Neural progenitor cell (in vitro differentiated cells): Measurements from ENCODE around the gene SDHAF3. TPM values are rescaled to one million over a fixed set of nuclear protein-coding genes. Genes with fewer than 3 reads are reported as not detected.
A peak's percentile ranks its signal among the peaks of the same experiment; 100 is the strongest.

ENCODE experiments used
- DNase-seq: peaks from one replicate; pipeline ENCODE4 v3.0.0-alpha.2; 2016; ENCODE audit warnings: low spot score
- H2AFZ ChIP-seq: fragments of 200-600 bp; sonication (generic); replicated peaks from 2 replicates; pipeline ENCODE4 v1.6.1; 2016; ENCODE audit warnings: antibody characterized with exemption
- H3F3A ChIP-seq: fragments of 200-600 bp; sonication (generic); 2 replicates; pipeline ENCODE4 v1.6.1; 2016; ENCODE audit warnings: antibody characterized with exemption, low read depth
- H3K27ac ChIP-seq: fragments of 200-600 bp; sonication (generic); 2 replicates; pipeline ENCODE4 v1.5.1; 2016; ENCODE audit warnings: mild to moderate bottlenecking
- H3K27me3 ChIP-seq: fragments of 200-600 bp; sonication (generic); 2 replicates; pipeline ENCODE4 v1.6.1; 2016; ENCODE audit warnings: mild to moderate bottlenecking, moderate library complexity
- H3K36me3 ChIP-seq: fragments of 200-600 bp; sonication (generic); 2 replicates; pipeline ENCODE4 v1.5.1; 2016
- H3K4me1 ChIP-seq: fragments of 200-600 bp; sonication (generic); 2 replicates; pipeline ENCODE4 v1.6.1; 2016; ENCODE audit warnings: mixed run types
- H3K4me2 ChIP-seq: fragments of 200-600 bp; sonication (generic); 2 replicates; pipeline ENCODE4 v1.6.1; 2016
- H3K4me3 ChIP-seq: fragments of 200-600 bp; sonication (generic); 2 replicates; pipeline ENCODE4 v1.5.1; 2016
- H3K79me2 ChIP-seq: fragments of 200-600 bp; sonication (generic); 2 replicates; pipeline ENCODE4 v1.6.1; 2016; ENCODE audit warnings: low read depth
- H3K9ac ChIP-seq: fragments of 200-600 bp; sonication (generic); 2 replicates; pipeline ENCODE4 v1.6.1; 2016
- H3K9me3 ChIP-seq: fragments of 200-600 bp; sonication (generic); 2 replicates; pipeline ENCODE4 v1.5.1; 2016; ENCODE audit warnings: low read depth
- H4K20me1 ChIP-seq: fragments of 200-600 bp; sonication (generic); 2 replicates; pipeline ENCODE4 v1.6.1; 2016; ENCODE audit warnings: low read depth
- H3K27ac Mint-ChIP-seq: 3 replicates; pipeline ENCODE4 v1.8.0; 2021; ENCODE audit warnings: mixed read lengths
- H3K27me3 Mint-ChIP-seq: 2 replicates; pipeline ENCODE4 v1.8.0; 2022; ENCODE audit warnings: low read depth, mild to moderate bottlenecking, inconsistent platforms, moderate library complexity, mixed read lengths; ENCODE audit not compliant: insufficient read depth
- H3K36me3 Mint-ChIP-seq: 3 replicates; pipeline ENCODE4 v1.8.0; 2021; ENCODE audit warnings: mixed read lengths
- H3K4me1 Mint-ChIP-seq: 3 replicates; pipeline ENCODE4 v1.8.0; 2021; ENCODE audit warnings: mixed read lengths
- H3K4me3 Mint-ChIP-seq: 3 replicates; pipeline ENCODE4 v1.8.0; 2021; ENCODE audit warnings: mild to moderate bottlenecking, moderate library complexity, mixed read lengths
- H3K9me3 Mint-ChIP-seq: 3 replicates; pipeline ENCODE4 v1.8.0; 2020; ENCODE audit warnings: mixed read lengths
- CTCF ChIP-seq: fragments of 200-600 bp; sonication (generic); IDR thresholded peaks from 2 replicates; pipeline ENCODE4 v1.5.1; 2017; ENCODE audit warnings: antibody characterized with exemption, mild to moderate bottlenecking
- EZH2 ChIP-seq: fragments of 200-600 bp; sonication (generic); IDR thresholded peaks from 2 replicates; pipeline ENCODE4 v1.6.1; 2017; ENCODE audit warnings: antibody characterized with exemption, mild to moderate bottlenecking, moderate library complexity
- EZH2phosphoT487 ChIP-seq: fragments of 200-600 bp; sonication (generic); IDR thresholded peaks from 2 replicates; pipeline ENCODE4 v1.6.1; 2017; ENCODE audit warnings: antibody characterized with exemption
- total RNA-seq: library from RNA; depleted of rRNA; stranded (reverse); fragments of >200 nt; gene quantifications from 2 replicates; pipeline ENCODE4 v1.2.3, GENCODE V29; 2015; ENCODE audit warnings: low replicate concordance

Gene SDHAF3
- total RNA-seq, 1 donor from 2014 or later, result 59.5 TPM

- Mint-ChIP-seq H3K4me1 (peaks cover 3% of the 10 kb centered on the region), H3K27ac (no peak overlapping the region), H3K4me3 (no peak overlapping the region), H3K9me3 (peaks cover 2% of the 10 kb centered on the region), H3K27me3 (no peaks in the 10 kb centered on the region), H3K36me3 (no peaks in the 10 kb centered on the region)
- Histone ChIP-seq H4K20me1 (peaks cover 14% of the 10 kb centered on the region), H3K27ac (no peak overlapping the region), H3K4me2 (no peak overlapping the region), H3K27me3 (no peaks in the 10 kb centered on the region), H3K9me3 (no peaks in the 10 kb centered on the region), H3K4me3 (no peak overlapping the region), H3K9ac (no peak overlapping the region), H3K36me3 (no peaks in the 10 kb centered on the region), H3K79me2 (peaks cover 97% of the 10 kb centered on the region), H2AFZ (no peak overlapping the region), H3K4me1 (peaks cover 13% of the 10 kb centered on the region), H3F3A (peaks cover 9% of the 10 kb centered on the region)
- peak; percentile 23 for DNase-seq
- TF ChIP-seq EZH2phosphoT487 (no peak), EZH2 (no peak), CTCF (no peak)
Measured at GRCh38 chr7:97130417-97131139, 13.1 kb downstream of the SDHAF3 start.

- Mint-ChIP-seq H3K27me3 (no peaks in the 10 kb centered on the region), H3K4me1 (peaks cover 3% of the 10 kb centered on the region), H3K27ac (no peak overlapping the region), H3K4me3 (no peak overlapping the region), H3K9me3 (peaks cover 2% of the 10 kb centered on the region), H3K36me3 (peaks cover 8% of the 10 kb centered on the region)
- Histone ChIP-seq H3K4me1 (peaks cover 13% of the 10 kb centered on the region), H2AFZ (no peak overlapping the region), H3K79me2 (peaks cover 93% of the 10 kb centered on the region), H3K9ac (peak overlapping the region; percentile 29), H3K36me3 (no peaks in the 10 kb centered on the region), H3K27me3 (no peaks in the 10 kb centered on the region), H4K20me1 (peaks cover 14% of the 10 kb centered on the region), H3K27ac (peak overlapping the region; percentile 21), H3F3A (peaks cover 7% of the 10 kb centered on the region), H3K9me3 (no peaks in the 10 kb centered on the region), H3K4me3 (no peak overlapping the region), H3K4me2 (peak overlapping the region; percentile 50)
- TF ChIP-seq EZH2 (no peak), CTCF (no peak), EZH2phosphoT487 (no peak)
- peak; percentile 9 for DNase-seq
Measured at GRCh38 chr7:97133159-97133558, 15.7 kb downstream of the SDHAF3 start.

GRCh38 chr7:97138830-97139229 lies 21.3 kb downstream of the SDHAF3 start:
- H3K36me3 Mint-ChIP-seq, result peaks cover 40% of the 10 kb centered on the region
- Histone ChIP-seq H3K9me3 (peaks cover 9% of the 10 kb centered on the region), H4K20me1 (no peaks in the 10 kb centered on the region), H3K27me3 (no peaks in the 10 kb centered on the region), H3K4me3 (no peak overlapping the region), H3F3A (no peaks in the 10 kb centered on the region), H3K4me2 (no peak overlapping the region), H3K4me1 (peaks cover under 1% of the 10 kb centered on the region), H3K9ac (no peak overlapping the region), H2AFZ (no peak overlapping the region), H3K36me3 (peaks cover 8% of the 10 kb centered on the region), H3K79me2 (peaks cover 63% of the 10 kb centered on the region), H3K27ac (no peak overlapping the region)
- H3K27ac Mint-ChIP-seq, result no peak overlapping the region
- TF ChIP-seq EZH2, result no peak
- no peak for TF ChIP-seq CTCF
- no peak for TF ChIP-seq EZH2phosphoT487
- DNase-seq, result no peak
- no peaks in the 10 kb centered on the region for H3K4me1 Mint-ChIP-seq
- H3K27me3 Mint-ChIP-seq, result no peaks in the 10 kb centered on the region
- H3K4me3 Mint-ChIP-seq, result no peak overlapping the region
- H3K9me3 Mint-ChIP-seq, result peaks cover 37% of the 10 kb centered on the region
